Thyroid gland (tissue), 4 donors: ENCODE data around the gene NEDD4.

Experiments
- CTCF ChIP-seq, 6 experiments: fragments of 200-600 bp in 3 of 6; fragments of 450-650 bp in 3 of 6; sonication (generic) in 3 of 6; IDR thresholded peaks; one replicate each; pipeline ENCODE4 v1.5.1; 2016 to 2019; ENCODE audit warnings: antibody characterized with exemption in 6 of 6, mild to moderate bottlenecking in 2 of 6, inconsistent platforms in 1 of 6, moderate library complexity in 1 of 6
- POLR2A ChIP-seq, 2 donors: fragments of 450-650 bp; IDR thresholded peaks; one replicate each; pipeline ENCODE4 v1.6.1; 2017; ENCODE audit warnings: antibody characterized with exemption in 2 of 2, mild to moderate bottlenecking in 2 of 2, moderate library complexity in 1 of 2

GRCh38 chr15:55969582-55969981 is 23.8 kb downstream of the NEDD4 start:
- TF ChIP-seq CTCF (IDR thresholded peaks at IDR 0.05) (no peak), POLR2A (IDR thresholded peaks at IDR 0.05) (no peak)
